Measurements from ENCODE around the gene STX19. TPM values are rescaled to one million over a fixed set of nuclear protein-coding genes. Genes with fewer than 3 reads are reported as not detected.

The STX19 gene, protein sequence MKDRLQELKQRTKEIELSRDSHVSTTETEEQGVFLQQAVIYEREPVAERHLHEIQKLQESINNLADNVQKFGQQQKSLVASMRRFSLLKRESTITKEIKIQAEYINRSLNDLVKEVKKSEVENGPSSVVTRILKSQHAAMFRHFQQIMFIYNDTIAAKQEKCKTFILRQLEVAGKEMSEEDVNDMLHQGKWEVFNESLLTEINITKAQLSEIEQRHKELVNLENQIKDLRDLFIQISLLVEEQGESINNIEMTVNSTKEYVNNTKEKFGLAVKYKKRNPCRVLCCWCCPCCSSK
- 10 to 100 TPM in 2 of 4 donors, 1 to 10 TPM in 1, not detected in 1; 7.0 to 13.0 (median 10.3) TPM for total RNA-seq

DNA sequence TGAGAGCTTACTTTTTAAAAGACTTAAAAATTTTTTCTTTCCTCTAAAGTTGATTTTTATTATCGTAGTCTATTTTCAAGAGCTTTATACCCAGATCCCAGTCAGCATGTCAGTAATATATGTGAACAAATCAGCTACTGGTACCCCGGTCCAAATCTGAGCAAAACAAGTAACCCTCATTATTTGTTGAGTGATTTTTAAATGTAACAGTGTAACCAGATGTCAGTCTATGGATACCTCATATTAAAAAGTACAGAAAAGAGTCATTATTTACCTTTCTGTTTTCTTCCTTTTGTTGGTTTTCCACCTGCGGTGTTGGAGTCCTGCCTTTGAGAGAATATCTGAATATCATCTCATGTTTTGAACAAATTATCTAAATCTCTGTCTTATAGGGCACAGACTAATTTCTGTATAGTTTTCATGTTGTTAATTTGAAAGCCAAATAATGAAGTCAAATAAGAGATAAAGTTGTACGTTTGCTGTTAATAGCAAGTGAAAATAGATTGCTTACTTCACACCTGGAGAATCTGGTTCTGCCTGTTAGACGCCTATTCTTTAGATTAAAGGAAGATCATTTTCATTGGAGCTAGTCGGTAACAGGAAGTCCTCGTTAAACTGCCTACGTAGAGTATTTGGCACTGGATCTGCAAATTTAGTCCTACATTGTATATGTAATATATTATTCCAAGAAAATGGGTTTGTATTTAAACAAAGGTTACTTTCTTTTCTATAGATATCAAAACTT is at the start of gene STX19:
TSS of gene STX19 (minus strand) at position 505 of the 745 bp plus-strand sequence. CDS start 13,328 bp downstream, outside the sequence.
- Histone ChIP-seq H3K36me3 (no peaks in the 10 kb centered on the region), H3K27ac (peak within 1 kb of the TSS in 3 of 4 donors; percentile 46 to 78 (median 65)), H3K27me3 (no peaks in the 10 kb centered on the region), H3K4me1 (no peaks in the 10 kb centered on the region), H3K9me3 (no peaks in the 10 kb centered on the region), H3K4me3 (peak within 1 kb of the TSS in 3 of 4 donors; percentile 13 to 47 (median 46))
- no peak for DNase-seq
- TF ChIP-seq POLR2A (IDR thresholded peaks at IDR 0.05) = peak; percentile 42 to 76
- TF ChIP-seq, protein P1, sequence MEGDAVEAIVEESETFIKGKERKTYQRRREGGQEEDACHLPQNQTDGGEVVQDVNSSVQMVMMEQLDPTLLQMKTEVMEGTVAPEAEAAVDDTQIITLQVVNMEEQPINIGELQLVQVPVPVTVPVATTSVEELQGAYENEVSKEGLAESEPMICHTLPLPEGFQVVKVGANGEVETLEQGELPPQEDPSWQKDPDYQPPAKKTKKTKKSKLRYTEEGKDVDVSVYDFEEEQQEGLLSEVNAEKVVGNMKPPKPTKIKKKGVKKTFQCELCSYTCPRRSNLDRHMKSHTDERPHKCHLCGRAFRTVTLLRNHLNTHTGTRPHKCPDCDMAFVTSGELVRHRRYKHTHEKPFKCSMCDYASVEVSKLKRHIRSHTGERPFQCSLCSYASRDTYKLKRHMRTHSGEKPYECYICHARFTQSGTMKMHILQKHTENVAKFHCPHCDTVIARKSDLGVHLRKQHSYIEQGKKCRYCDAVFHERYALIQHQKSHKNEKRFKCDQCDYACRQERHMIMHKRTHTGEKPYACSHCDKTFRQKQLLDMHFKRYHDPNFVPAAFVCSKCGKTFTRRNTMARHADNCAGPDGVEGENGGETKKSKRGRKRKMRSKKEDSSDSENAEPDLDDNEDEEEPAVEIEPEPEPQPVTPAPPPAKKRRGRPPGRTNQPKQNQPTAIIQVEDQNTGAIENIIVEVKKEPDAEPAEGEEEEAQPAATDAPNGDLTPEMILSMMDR (IDR thresholded peaks at IDR 0.05) = no peak

GRCh38 chr3:94076055-94076454 is 47.7 kb upstream of the STX19 start:
- TF ChIP-seq, protein P1 (IDR thresholded peaks at IDR 0.05) = no peak
- TF ChIP-seq POLR2A (IDR thresholded peaks at IDR 0.05) = no peak
- DNase-seq = no peak
- no peak overlapping the region for H3K4me3 ChIP-seq
- peaks cover 0 to 12% (median 0%) of the 10 kb centered on the region in 3 donors for H3K36me3 ChIP-seq
- no peaks in the 10 kb centered on the region for H3K27me3 ChIP-seq
- no peak overlapping the region for H3K27ac ChIP-seq
- peaks cover 0 to 4% (median 0%) of the 10 kb centered on the region in 4 donors for H3K4me1 ChIP-seq
- H3K9me3 ChIP-seq = no peaks in the 10 kb centered on the region

- no peaks in the 10 kb centered on the region for H3K4me1 ChIP-seq
- H3K27ac ChIP-seq = no peak overlapping the region
- no peak for DNase-seq
- TF ChIP-seq POLR2A (IDR thresholded peaks at IDR 0.05) = no peak
- TF ChIP-seq, protein P1 (IDR thresholded peaks at IDR 0.05) = no peak
- H3K4me3 ChIP-seq = no peak overlapping the region
- H3K9me3 ChIP-seq = no peaks in the 10 kb centered on the region
- H3K27me3 ChIP-seq = no peaks in the 10 kb centered on the region
- H3K36me3 ChIP-seq = peaks cover 0 to 21% (median 0%) of the 10 kb centered on the region in 3 donors
Observed at GRCh38 chr3:94071713-94072284, 43.4 kb upstream of the STX19 start.

- TF ChIP-seq, protein P1 (IDR thresholded peaks at IDR 0.05) = no peak
- TF ChIP-seq POLR2A (IDR thresholded peaks at IDR 0.05) = no peak
- no peak overlapping the region for H3K27ac ChIP-seq
- H3K9me3 ChIP-seq = no peaks in the 10 kb centered on the region
- H3K4me3 ChIP-seq = no peak overlapping the region
- no peak for DNase-seq
- no peaks in the 10 kb centered on the region for H3K27me3 ChIP-seq
- H3K4me1 ChIP-seq = peaks cover 0 to under 1% (median 0%) of the 10 kb centered on the region in 4 donors
- peaks cover 0 to 18% (median 0%) of the 10 kb centered on the region in 3 donors for H3K36me3 ChIP-seq
Observed at GRCh38 chr3:94070341-94070911, 42.0 kb upstream of the STX19 start.

DNA sequence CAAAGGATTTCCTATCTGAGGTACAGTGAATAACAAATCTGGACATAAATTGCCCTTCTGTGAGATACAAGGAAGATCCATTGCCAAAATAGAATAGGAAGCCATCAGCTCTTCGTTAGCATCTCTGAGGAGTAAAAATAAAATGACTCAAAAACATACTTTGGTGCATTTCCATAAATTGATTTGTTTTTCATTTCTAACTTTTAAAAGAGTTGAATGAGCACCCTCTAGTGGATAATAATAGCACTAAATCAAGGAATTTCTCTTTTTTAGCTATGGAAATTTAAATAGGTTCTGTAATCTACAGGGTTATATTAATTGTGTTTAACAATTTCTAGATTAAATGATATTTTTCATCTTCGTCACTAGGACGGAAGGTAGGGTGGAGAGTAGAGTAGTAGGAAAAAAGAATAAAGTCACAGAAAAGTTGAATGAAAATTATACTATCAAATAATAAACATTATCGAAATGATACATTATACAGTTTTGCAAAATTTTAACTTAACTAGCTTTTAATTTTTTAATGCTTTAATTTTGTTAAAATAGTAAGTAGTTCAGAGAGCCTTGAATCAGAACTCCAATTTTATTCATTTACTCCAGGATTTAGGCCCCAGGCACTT is 40.9 kb upstream of the STX19 start:
- peaks cover 0 to 18% (median 0%) of the 10 kb centered on the region in 3 donors for H3K36me3 ChIP-seq
- no peak overlapping the region for H3K4me3 ChIP-seq
- no peaks in the 10 kb centered on the region for H3K9me3 ChIP-seq
- TF ChIP-seq, protein P1 (IDR thresholded peaks at IDR 0.05) = peak; percentile 19 to 71 (median 56)
- TF ChIP-seq POLR2A (IDR thresholded peaks at IDR 0.05) = no peak
- H3K4me1 ChIP-seq = peaks cover 0 to 11% (median 4%) of the 10 kb centered on the region in 4 donors
- DNase-seq = no peak
- no peaks in the 10 kb centered on the region for H3K27me3 ChIP-seq
- no peak overlapping the region for H3K27ac ChIP-seq

Measured in Peyer's patch (tissue), 4 donors.